ENCODE results near the gene CREB3L1. TPM values are rescaled to one million over a fixed set of nuclear protein-coding genes. Genes with fewer than 3 reads are reported as not detected.
A peak's percentile ranks its signal among the peaks of the same experiment; 100 is the strongest.

Gene CREB3L1
- total and polyA plus RNA-seq, 4 donors = 16.8 to 54.0 (median 36.8) TPM

GRCh38 chr11:46249103-46249937 is 28.1 kb upstream of the CREB3L1 start:
- Histone ChIP-seq H3K4me3 (no peak overlapping the region), H3K27ac (ENCODE audit: low read depth in 1 of 2, low read length in 1 of 2) (no peak overlapping the region), H3K36me3 (ENCODE audit: control insufficient read depth in 4 of 4, insufficient read depth in 4 of 4, low read length in 4 of 4) (no peaks in the 10 kb centered on the region), H3K27me3 (ENCODE audit: control insufficient read depth in 3 of 3, insufficient read depth in 3 of 3, low read length in 2 of 3) (no peaks in the 10 kb centered on the region), H3K9me3 (ENCODE audit: control insufficient read depth in 4 of 4, insufficient read depth in 3 of 4, low read length in 3 of 4) (no peaks in the 10 kb centered on the region), H3K9ac (ENCODE audit: insufficient read depth in 1 of 2, low read length in 2 of 2) (no peak overlapping the region), H3K4me1 (ENCODE audit: control insufficient read depth in 5 of 5, insufficient read depth in 5 of 5, low read length in 5 of 5) (peaks cover 0 to 7% (median 0%) of the 10 kb centered on the region in 5 donors)
- DNase-seq = peak in 2 of 3 donors; percentile 62 to 75
- 61 to 68% methylated on average over 8 of the region's 8 CpGs for WGBS, 2 donors
- ATAC-seq (ENCODE audit: insufficient read depth, low FRiP score) = no peak
- no peak for TF ChIP-seq CTCF (IDR thresholded peaks at IDR 0.05; ENCODE audit: control extremely low read depth, extremely low read depth)

- TF ChIP-seq CTCF (IDR thresholded peaks at IDR 0.05; ENCODE audit: control extremely low read depth, extremely low read depth) = no peak
- Histone ChIP-seq H3K9ac (ENCODE audit: insufficient read depth in 1 of 2, low read length in 2 of 2) (no peak overlapping the region), H3K4me3 (no peak overlapping the region), H3K4me1 (ENCODE audit: control insufficient read depth in 5 of 5, insufficient read depth in 5 of 5, low read length in 5 of 5) (peaks cover 0 to 7% (median 0%) of the 10 kb centered on the region in 5 donors), H3K9me3 (ENCODE audit: control insufficient read depth in 4 of 4, insufficient read depth in 3 of 4, low read length in 3 of 4) (no peaks in the 10 kb centered on the region), H3K27me3 (ENCODE audit: control insufficient read depth in 3 of 3, insufficient read depth in 3 of 3, low read length in 2 of 3) (no peaks in the 10 kb centered on the region), H3K27ac (ENCODE audit: low read depth in 1 of 2, low read length in 1 of 2) (no peak overlapping the region), H3K36me3 (ENCODE audit: control insufficient read depth in 4 of 4, insufficient read depth in 4 of 4, low read length in 4 of 4) (no peaks in the 10 kb centered on the region)
- WGBS, 2 donors = 93% methylated on average over 4 of the region's 4 CpGs
- no peak for ATAC-seq (ENCODE audit: insufficient read depth, low FRiP score)
- DNase-seq = no peak
These were observed 27.3 kb upstream of the CREB3L1 start for GRCh38 chr11:46249938-46250744.

- no peaks in the 10 kb centered on the region for H3K36me3 ChIP-seq (ENCODE audit: control insufficient read depth in 4 of 4, insufficient read depth in 4 of 4, low read length in 4 of 4)
- H3K27me3 ChIP-seq (ENCODE audit: control insufficient read depth in 3 of 3, insufficient read depth in 3 of 3, low read length in 2 of 3) = no peaks in the 10 kb centered on the region
- no peak overlapping the region for H3K9ac ChIP-seq (ENCODE audit: insufficient read depth in 1 of 2, low read length in 2 of 2)
- H3K4me1 ChIP-seq (ENCODE audit: control insufficient read depth in 5 of 5, insufficient read depth in 5 of 5, low read length in 5 of 5) = peaks cover 0 to 7% (median 0%) of the 10 kb centered on the region in 5 donors
- no peak overlapping the region for H3K4me3 ChIP-seq
- ATAC-seq (ENCODE audit: insufficient read depth, low FRiP score) (no peak), DNase-seq (no peak)
- TF ChIP-seq CTCF (IDR thresholded peaks at IDR 0.05; ENCODE audit: control extremely low read depth, extremely low read depth) = no peak
- H3K9me3 ChIP-seq (ENCODE audit: control insufficient read depth in 4 of 4, insufficient read depth in 3 of 4, low read length in 3 of 4) = no peaks in the 10 kb centered on the region
- no peak overlapping the region for H3K27ac ChIP-seq (ENCODE audit: low read depth in 1 of 2, low read length in 1 of 2)
- WGBS, 2 donors = 94 to 98% methylated on average over 2 of the region's 2 CpGs
These were observed 26.8 kb upstream of the CREB3L1 start for GRCh38 chr11:46250745-46251052.

Measured in lung (tissue), 12 donors.